GM12878 (cell line): ENCODE measurements around the gene NAA20. TPM values are rescaled to one million over a fixed set of nuclear protein-coding genes. Genes with fewer than 3 reads are reported as not detected.

Experiments
- ATAC-seq: fragments of 200-7000 bp; cut with Tn5 transposase; 3 replicates; pipeline ENCODE4 v1.9.1; 2020; ENCODE audit warnings: mild to moderate bottlenecking, moderate library complexity
- BruUV-seq: library from RNA; stranded (reverse); fragments of 400-500 nt; replicated peaks from 2 replicates; lab custom pipeline; 2021; lab: Mats Ljungman, UMichigan
- CTCF ChIA-PET: fragments of 300-600 bp; sonication (Branson Sonifier 250); formaldehyde crosslinking; extraction: SDS; loops from one replicate; lab custom pipeline; 2021; ENCODE audit warnings: inconsistent platforms; lab: Yijun Ruan, JAX
- POLR2A ChIA-PET: fragments of 350-600 bp; formaldehyde crosslinking; extraction: SDS; loops from one replicate; lab custom pipeline; 2021; ENCODE audit warnings: inconsistent platforms; lab: Charles Lee
- RAD21 ChIA-PET: fragments of 300-600 bp; sonication (Branson Sonifier 250); formaldehyde crosslinking; loops from one replicate; lab custom pipeline; 2023; ENCODE audit warnings: antibody characterized with exemption; ENCODE audit not compliant: unreplicated experiment; lab: Charles Lee
- SMC1A ChIA-PET: fragments of 300-600 bp; sonication (Branson Sonifier 250); formaldehyde crosslinking; loops from one replicate; lab custom pipeline; 2023; ENCODE audit not compliant: unreplicated experiment, uncharacterized antibody; lab: Charles Lee
- DNase-seq: peaks from one replicate; pipeline ENCODE4 v3.0.0-alpha.2; 2011; ENCODE audit warnings: low read depth, low spot score
- FAIRE-seq: peaks from 3 replicates; lab custom pipeline; 2011; peaks lifted over from hg19 to GRCh38; lab: Jason Lieb, UNC
- H2AFZ ChIP-seq: 2 replicates; pipeline ENCODE4 v1.6.0; 2011; ENCODE audit warnings: low read depth, low read length, control low read depth; ENCODE audit not compliant: control insufficient read depth
- H3K27ac ChIP-seq: 2 replicates; pipeline ENCODE4 v1.5.1; 2011; ENCODE audit warnings: control low read depth; ENCODE audit not compliant: control insufficient read depth, insufficient read depth
- H3K27me3 ChIP-seq, 2 experiments: replicated peaks in 1 of 2; 2 replicates each; pipeline versions ENCODE4 v1.6.0 to v1.6.1; 2011; ENCODE audit warnings: low read length in 1 of 2; ENCODE audit not compliant: control insufficient read depth in 2 of 2, insufficient read depth in 2 of 2
- H3K36me3 ChIP-seq, 2 experiments: 2 replicates each; pipeline ENCODE4 v1.5.1; 2011; ENCODE audit warnings: low read length in 1 of 2; ENCODE audit not compliant: control insufficient read depth in 2 of 2, insufficient read depth in 2 of 2
- H3K4me1 ChIP-seq: 2 replicates; pipeline ENCODE4 v1.6.1; 2011; ENCODE audit warnings: mild to moderate bottlenecking, low read length, moderate library complexity, mixed read lengths; ENCODE audit not compliant: control insufficient read depth, insufficient read depth
- H3K4me2 ChIP-seq: 2 replicates; pipeline ENCODE4 v1.6.0; 2011; ENCODE audit warnings: control low read depth; ENCODE audit not compliant: control insufficient read depth, insufficient read depth
- H3K4me3 ChIP-seq: fragments of 200-600 bp; sonication (generic); 2 replicates; pipeline ENCODE4 v1.5.1; 2016
- H3K79me2 ChIP-seq: 2 replicates; pipeline ENCODE4 v1.6.0; 2011; ENCODE audit warnings: low read length; ENCODE audit not compliant: control insufficient read depth, insufficient read depth
- H3K9ac ChIP-seq: 2 replicates; pipeline ENCODE4 v1.8.0; 2011; ENCODE audit warnings: low read length, control low read depth, mixed read lengths; ENCODE audit not compliant: control insufficient read depth, insufficient read depth
- H3K9me3 ChIP-seq: replicated peaks from 3 replicates; pipeline ENCODE4 v1.5.1; 2011; ENCODE audit warnings: mild to moderate bottlenecking, low read length; ENCODE audit not compliant: control insufficient read depth, insufficient read depth
- H4K20me1 ChIP-seq: 2 replicates; pipeline ENCODE4 v1.6.0; 2011; ENCODE audit not compliant: control insufficient read depth, insufficient read depth
- HDAC2 ChIP-seq: fragments of 200-600 bp; sonication (generic); IDR thresholded peaks from 2 replicates; pipeline ENCODE4 v1.6.1; 2017
- HDGF ChIP-seq: fragments of 450-650 bp; IDR thresholded peaks from 2 replicates; pipeline ENCODE4 v1.6.1; 2016; ENCODE audit warnings: antibody characterized with exemption
- ZNF274 ChIP-seq: IDR thresholded peaks from one replicate; pipeline ENCODE4 v1.8.0; 2011; ENCODE audit not compliant: insufficient read length, insufficient read depth
- WGBS: methylation state at CpG from one replicate; pipeline ENCODE4 v1.1.6; 2016; ENCODE audit warnings: low lambda C conversion rate; ENCODE audit not compliant: insufficient replicate concordance, insufficient coverage; ENCODE audit errors: missing lambda C conversion rate; 5-methylcytosine and 5-hydroxymethylcytosine counted together
- in situ Hi-C: fragments of 300-500 bp; cut with MboI; formaldehyde crosslinking; loops from 9 replicates; pipeline ENCODE4 v1.14.3; 2018; ENCODE audit warnings: mixed read lengths
- intact Hi-C: fragments of 100-400 bp; cut with micrococcal nuclease; formaldehyde crosslinking; loops from one replicate; pipeline ENCODE4 v1.14.2; 2022; ENCODE audit not compliant: unreplicated experiment
- polyA plus RNA-seq, 11 experiments: library from polyadenylated mRNA; depleted of rRNA in 4 of 11; unstranded in 6 of 11; stranded (reverse) in 5 of 11; fragments of >200 nt; fragmentation: Nextera tagmentation in 4 of 11; fragmentation: Illumina TruSeq in 1 of 11; extraction: Ambion mirVana in 4 of 11; extraction: Trizol in 1 of 11; gene quantifications; 1 replicate in 1 of 11; 2 replicates in 10 of 11; pipeline versions ENCODE4 v1.2.1 to v1.2.3, GENCODE V29; 2011 to 2016; ENCODE audit warnings: inconsistent platforms in 2 of 11, missing spikeins in 2 of 11, low read depth in 1 of 11
- total RNA-seq, 4 experiments: library from RNA; depleted of rRNA in 3 of 4; stranded (reverse); fragments of >200 nt in 3 of 4; fragmentation: Illumina TruSeq in 1 of 4; extraction: Trizol in 1 of 4; gene quantifications; 2 replicates each; pipeline versions ENCODE4 v1.2.1 to v1.2.3, GENCODE V29; 2013 to 2021
- TF ChIP-seq, protein P1 (sequence below): fragments of 450-650 bp; IDR thresholded peaks from 2 replicates; pipeline ENCODE4 v1.6.1; 2017; ENCODE audit warnings: mild to moderate bottlenecking
- TF ChIP-seq, protein P2 (sequence below): fragments of 450-650 bp; IDR thresholded peaks from 2 replicates; pipeline ENCODE4 v1.6.1; 2016; ENCODE audit warnings: mild to moderate bottlenecking
- TF ChIP-seq, protein P3 (sequence below): fragments of 450-650 bp; formaldehyde crosslinking; IDR thresholded peaks from 2 replicates; pipeline ENCODE4 v1.4.0; 2020; ENCODE audit warnings: mild to moderate bottlenecking, moderate library complexity

Gene NAA20
- total and polyA plus RNA-seq, 10 of the 15 experiments (the other 5 are each of a cell fraction or from before 2014, with no cell fraction given), result 48.3 to 366 (median 89.1) TPM

DNA sequence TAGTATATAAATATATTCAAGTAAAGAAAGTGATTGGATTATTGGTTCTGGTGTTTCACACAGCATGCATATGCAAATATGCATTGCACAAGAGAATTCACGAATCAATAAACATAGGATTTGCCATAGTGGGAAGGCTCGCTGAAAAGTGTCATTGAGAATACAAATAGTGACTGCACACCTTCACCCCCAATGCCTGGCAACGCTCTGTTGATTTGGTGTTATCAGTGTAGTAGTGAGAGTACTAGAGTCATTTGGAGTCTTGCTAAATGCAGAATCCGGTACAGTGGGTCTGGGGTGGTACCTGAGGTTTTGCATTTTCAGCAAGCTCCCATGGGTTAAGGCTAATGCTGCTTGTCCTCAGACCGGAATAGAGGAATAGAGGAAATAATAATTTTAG is 49.7 kb upstream of the NAA20 start:
- POLR2A ChIA-PET, result no interaction called here
- in situ Hi-C loops, result no loop called here
- TF ChIP-seq HDAC2 (no peak), ZNF274 (no peak), HDGF (no peak)
- TF ChIP-seq, protein P1, sequence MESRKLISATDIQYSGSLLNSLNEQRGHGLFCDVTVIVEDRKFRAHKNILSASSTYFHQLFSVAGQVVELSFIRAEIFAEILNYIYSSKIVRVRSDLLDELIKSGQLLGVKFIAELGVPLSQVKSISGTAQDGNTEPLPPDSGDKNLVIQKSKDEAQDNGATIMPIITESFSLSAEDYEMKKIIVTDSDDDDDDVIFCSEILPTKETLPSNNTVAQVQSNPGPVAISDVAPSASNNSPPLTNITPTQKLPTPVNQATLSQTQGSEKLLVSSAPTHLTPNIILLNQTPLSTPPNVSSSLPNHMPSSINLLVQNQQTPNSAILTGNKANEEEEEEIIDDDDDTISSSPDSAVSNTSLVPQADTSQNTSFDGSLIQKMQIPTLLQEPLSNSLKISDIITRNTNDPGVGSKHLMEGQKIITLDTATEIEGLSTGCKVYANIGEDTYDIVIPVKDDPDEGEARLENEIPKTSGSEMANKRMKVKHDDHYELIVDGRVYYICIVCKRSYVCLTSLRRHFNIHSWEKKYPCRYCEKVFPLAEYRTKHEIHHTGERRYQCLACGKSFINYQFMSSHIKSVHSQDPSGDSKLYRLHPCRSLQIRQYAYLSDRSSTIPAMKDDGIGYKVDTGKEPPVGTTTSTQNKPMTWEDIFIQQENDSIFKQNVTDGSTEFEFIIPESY, result no peak
- TF ChIP-seq, protein P2, sequence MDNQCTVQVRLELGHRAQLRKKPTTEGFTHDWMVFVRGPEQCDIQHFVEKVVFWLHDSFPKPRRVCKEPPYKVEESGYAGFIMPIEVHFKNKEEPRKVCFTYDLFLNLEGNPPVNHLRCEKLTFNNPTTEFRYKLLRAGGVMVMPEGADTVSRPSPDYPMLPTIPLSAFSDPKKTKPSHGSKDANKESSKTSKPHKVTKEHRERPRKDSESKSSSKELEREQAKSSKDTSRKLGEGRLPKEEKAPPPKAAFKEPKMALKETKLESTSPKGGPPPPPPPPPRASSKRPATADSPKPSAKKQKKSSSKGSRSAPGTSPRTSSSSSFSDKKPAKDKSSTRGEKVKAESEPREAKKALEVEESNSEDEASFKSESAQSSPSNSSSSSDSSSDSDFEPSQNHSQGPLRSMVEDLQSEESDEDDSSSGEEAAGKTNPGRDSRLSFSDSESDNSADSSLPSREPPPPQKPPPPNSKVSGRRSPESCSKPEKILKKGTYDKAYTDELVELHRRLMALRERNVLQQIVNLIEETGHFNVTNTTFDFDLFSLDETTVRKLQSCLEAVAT, result no peak
- TF ChIP-seq, protein P3, sequence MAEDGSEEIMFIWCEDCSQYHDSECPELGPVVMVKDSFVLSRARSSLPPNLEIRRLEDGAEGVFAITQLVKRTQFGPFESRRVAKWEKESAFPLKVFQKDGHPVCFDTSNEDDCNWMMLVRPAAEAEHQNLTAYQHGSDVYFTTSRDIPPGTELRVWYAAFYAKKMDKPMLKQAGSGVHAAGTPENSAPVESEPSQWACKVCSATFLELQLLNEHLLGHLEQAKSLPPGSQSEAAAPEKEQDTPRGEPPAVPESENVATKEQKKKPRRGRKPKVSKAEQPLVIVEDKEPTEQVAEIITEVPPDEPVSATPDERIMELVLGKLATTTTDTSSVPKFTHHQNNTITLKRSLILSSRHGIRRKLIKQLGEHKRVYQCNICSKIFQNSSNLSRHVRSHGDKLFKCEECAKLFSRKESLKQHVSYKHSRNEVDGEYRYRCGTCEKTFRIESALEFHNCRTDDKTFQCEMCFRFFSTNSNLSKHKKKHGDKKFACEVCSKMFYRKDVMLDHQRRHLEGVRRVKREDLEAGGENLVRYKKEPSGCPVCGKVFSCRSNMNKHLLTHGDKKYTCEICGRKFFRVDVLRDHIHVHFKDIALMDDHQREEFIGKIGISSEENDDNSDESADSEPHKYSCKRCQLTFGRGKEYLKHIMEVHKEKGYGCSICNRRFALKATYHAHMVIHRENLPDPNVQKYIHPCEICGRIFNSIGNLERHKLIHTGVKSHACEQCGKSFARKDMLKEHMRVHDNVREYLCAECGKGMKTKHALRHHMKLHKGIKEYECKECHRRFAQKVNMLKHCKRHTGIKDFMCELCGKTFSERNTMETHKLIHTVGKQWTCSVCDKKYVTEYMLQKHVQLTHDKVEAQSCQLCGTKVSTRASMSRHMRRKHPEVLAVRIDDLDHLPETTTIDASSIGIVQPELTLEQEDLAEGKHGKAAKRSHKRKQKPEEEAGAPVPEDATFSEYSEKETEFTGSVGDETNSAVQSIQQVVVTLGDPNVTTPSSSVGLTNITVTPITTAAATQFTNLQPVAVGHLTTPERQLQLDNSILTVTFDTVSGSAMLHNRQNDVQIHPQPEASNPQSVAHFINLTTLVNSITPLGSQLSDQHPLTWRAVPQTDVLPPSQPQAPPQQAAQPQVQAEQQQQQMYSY, result no peak
- peak; percentile 28; the same call in 1 of the 3 replicates for ATAC-seq
- Histone ChIP-seq H3K4me2 (no peak overlapping the region), H4K20me1 (no peaks in the 10 kb centered on the region), H3K9ac (no peak overlapping the region), H3K9me3 (no peaks in the 10 kb centered on the region), H3K27me3 (no peaks in the 10 kb centered on the region), H3K4me1 (no peaks in the 10 kb centered on the region), H3K36me3 (no peaks in the 10 kb centered on the region), H3K79me2 (no peaks in the 10 kb centered on the region), H2AFZ (no peak overlapping the region), H3K4me3 (no peak overlapping the region), H3K27ac (no peak overlapping the region)
- RAD21 ChIA-PET, result interaction anchor here (1.4 kb wide), 1 partner anchor 48 kb away, joined by 3 read pairs; no protein-coding TSS in a partner anchor
- WGBS, result 41% methylated on average over 5 of the region's 5 CpGs
- CTCF ChIA-PET, result no interaction called here
- BruUV-seq, result no TSS peak
- no peak for FAIRE-seq
- no peak for DNase-seq
- intact Hi-C loops, result no loop called here
- SMC1A ChIA-PET, result interaction anchor here (1.1 kb wide), 1 partner anchor 9 kb away, joined by 5 read pairs; no protein-coding TSS in a partner anchor
